NCI-H2227 treated with DMSO at 0.1 percent for 48 hours (cell line): ENCODE results near the gene GLS2.
"Not testable (repeated sequence)": the region's sequence is repeated elsewhere in the genome, so short reads cannot be mapped to it uniquely, and the experiment has no call there.

Source experiments
- DNase-seq: peaks from one replicate; lab custom pipeline; 2025; lab: John Stamatoyannopoulos, UW

GLS2 gene

GRCh38 chr12:56493409-56494105 lies 5.6 kb upstream of the GLS2 start:
- not testable (repeated sequence) for DNase-seq

GRCh38 chr12:56490360-56490759 lies 2.4 kb upstream of the GLS2 start:
- no peak for DNase-seq

GRCh38 chr12:56487448-56488040 lies 417 bp downstream of the GLS2 start:
- peak; percentile 10 for DNase-seq

GRCh38 chr12:56486694-56487093 lies 1.3 kb downstream of the GLS2 start:
- DNase-seq = no peak

- no peak for DNase-seq
Observed at GRCh38 chr12:56484566-56484965, 3.4 kb downstream of the GLS2 start.

GRCh38 chr12:56479625-56480024 lies 8.3 kb downstream of the GLS2 start:
- DNase-seq = no peak

GRCh38 chr12:56477521-56478225 lies 10.3 kb downstream of the GLS2 start:
- DNase-seq = no peak

- no peak for DNase-seq
Observed at GRCh38 chr12:56476972-56477432, 11.0 kb downstream of the GLS2 start.

- no peak for DNase-seq
Observed at GRCh38 chr12:56476143-56476542, 11.8 kb downstream of the GLS2 start.

GRCh38 chr12:56474389-56474788 lies 13.6 kb downstream of the GLS2 start:
- DNase-seq = no peak

GRCh38 chr12:56469007-56469930 lies 18.7 kb downstream of the GLS2 start:
- no peak for DNase-seq

GRCh38 chr12:56468216-56469006 lies 19.6 kb downstream of the GLS2 start, which contains the start of gene SPRYD4:
TSS of gene SPRYD4 (plus strand) at chr12:56468578. CDS start at chr12:56468592, 14 bp downstream.
- DNase-seq = peak; percentile 85

GRCh38 chr12:56462565-56462964 lies 25.4 kb downstream of the GLS2 start:
- no peak for DNase-seq

- DNase-seq = no peak
Observed at GRCh38 chr12:56461235-56462159, 26.5 kb downstream of the GLS2 start.

GRCh38 chr12:56457817-56458216 lies 30.1 kb downstream of the GLS2 start:
- no peak for DNase-seq

GRCh38 chr12:56454557-56454956 lies 33.4 kb downstream of the GLS2 start, which contains the start of gene MIP:
TSS of gene MIP (minus strand) at chr12:56454657. CDS start at chr12:56454613, 44 bp downstream.
- no peak for DNase-seq

GRCh38 chr12:56451147-56451546 lies 36.8 kb downstream of the GLS2 start:
- DNase-seq = no peak

GRCh38 chr12:56450241-56450640 lies 37.7 kb downstream of the GLS2 start:
- DNase-seq = no peak

GRCh38 chr12:56449622-56449984 lies 38.4 kb downstream of the GLS2 start:
- DNase-seq = no peak
